GM18502 (cell line): ENCODE measurements around the gene CRYBA1.
"Not testable (repeated sequence)": the region's sequence is repeated elsewhere in the genome, so short reads cannot be mapped to it uniquely, and the experiment has no call there.

Experiments used
- ATAC-seq: cut with Tn5 transposase; IDR thresholded peaks from one replicate; pipeline ENCODE4 v1.9.1; 2021; ENCODE audit warnings: mild to moderate bottlenecking; ENCODE audit not compliant: unreplicated experiment, poor library complexity

CRYBA1 gene

DNA sequence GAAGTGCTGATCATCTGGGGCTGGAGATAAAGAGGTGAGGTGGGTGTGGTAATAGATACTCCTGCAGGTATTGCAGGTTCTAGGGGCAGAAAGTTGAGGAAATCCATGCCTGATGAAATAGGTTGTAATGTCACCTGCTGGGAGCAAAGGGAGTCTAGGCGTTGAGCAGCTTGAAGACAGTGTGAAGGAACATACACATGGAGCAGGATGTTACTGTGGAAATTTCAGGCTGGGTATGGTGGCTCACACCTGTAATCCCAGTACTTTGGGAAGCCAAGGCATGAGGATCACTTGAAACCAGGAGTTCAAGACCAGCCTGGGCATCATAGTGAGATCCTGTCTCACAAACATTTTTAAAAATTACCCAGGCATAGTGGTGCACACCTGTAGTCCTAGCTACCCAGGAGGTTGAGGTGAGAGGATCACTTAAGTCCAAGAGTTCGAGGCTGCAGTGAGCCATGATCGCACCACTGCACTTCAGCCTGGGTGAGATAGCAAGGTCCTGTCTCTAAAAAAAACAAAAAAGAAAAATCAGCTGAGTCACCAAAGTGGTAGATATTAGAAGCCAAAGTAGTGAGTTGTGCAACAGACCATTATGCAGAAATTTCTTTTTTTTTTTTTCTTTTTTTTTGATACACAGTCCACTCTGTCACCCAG is 9.1 kb upstream of the CRYBA1 start:
- ATAC-seq = no peak

DNA sequence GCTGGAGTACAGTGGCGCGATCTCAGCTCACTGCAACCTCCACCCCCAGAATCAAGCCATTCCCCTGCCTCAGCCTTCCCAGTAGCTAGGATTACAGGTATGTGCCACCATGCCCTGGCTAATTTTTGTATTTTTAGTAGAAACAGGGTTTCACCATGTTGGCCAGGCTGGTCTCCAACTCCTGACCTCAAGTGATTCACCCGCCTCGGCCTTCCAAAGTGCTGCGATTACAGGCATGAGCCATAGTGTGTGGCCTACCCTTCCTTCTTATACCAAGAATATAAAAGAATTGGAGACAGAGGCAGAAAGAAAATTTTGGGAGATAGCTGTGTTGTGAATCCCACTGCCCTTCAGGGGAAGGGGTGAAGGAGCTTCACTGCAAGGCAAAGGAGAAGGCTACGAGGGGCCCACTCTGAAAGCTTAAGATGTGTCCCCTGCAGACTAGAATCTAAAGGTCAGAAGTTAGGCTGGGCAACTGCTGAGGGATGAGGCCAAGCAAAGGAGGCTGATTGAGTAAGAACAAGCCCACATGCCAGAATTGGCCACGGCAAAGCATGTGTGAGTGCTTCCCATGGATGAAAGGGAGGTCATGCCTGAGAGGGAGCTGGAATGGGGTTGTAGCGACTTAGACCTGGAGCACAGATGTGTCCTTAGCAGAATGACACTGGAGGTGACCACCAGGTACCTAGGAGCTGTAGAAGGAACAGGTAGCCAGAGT is 8.4 kb upstream of the CRYBA1 start:
- no peak for ATAC-seq

DNA sequence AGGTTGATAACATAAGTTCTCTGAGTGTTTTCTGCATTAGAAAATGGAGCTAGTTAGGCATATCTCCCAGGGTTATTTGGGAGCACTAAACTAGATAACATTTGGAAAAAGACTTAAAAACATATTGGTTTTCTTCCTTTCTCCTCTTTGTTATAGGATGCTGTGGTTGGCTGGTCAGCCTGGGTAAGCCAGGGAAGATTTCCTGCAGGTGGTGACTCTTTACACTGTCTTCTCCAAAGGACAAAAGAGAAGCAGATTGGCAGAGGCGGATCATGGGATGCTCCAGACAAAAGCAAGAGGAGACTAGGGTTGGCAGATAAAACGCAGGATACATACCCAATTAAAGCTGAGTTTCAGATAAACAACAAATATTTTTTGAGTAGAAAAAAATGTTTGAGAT is 6.2 kb upstream of the CRYBA1 start:
- ATAC-seq = no peak

DNA sequence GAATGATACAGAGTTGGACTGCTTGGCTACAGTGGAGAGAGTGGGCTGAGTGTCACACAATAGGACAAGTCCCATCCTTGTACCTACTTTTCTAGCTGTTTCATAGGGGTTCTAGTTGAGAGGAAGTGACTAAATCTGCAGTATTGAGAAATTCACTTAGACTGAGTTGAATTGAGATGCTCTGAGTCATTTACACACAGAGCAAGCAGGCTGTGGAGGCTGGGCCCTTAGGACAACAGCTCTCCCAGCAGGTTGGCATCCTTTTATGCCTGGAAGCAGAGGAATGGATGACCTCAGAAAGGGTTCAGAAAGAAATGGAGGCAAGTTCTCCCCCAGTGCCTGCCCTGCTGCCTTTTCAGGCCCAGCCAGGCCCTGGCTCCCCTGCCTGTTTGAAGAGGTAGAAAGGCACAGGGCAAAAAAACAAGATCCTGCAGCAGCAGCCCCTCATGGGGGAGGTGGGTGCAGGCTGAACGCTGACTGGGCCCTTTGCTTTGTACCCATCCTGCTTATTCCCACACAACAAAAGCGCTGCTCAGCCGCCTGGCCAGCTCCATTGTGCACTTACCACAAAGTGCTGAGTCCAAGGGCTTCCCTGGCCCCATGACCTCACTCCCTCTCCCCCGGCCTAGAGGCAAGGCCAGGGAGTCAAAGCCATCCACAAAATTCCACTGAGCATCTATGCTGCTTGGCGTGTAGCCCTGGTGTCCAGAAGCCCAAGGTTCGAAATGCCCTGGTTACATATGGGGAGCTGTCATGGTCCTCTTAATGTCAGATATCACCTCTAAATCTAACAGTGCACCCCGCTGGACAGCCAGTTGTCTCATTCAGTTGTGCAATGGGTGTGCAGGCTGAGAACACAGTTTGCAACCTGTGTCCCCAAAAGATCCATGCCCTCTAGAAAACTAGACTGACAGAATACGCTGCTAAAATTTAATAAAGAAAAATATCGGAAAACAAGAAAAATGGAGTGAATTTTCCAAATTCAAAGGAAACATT is 5.4 kb upstream of the CRYBA1 start:
- ATAC-seq = no peak

DNA sequence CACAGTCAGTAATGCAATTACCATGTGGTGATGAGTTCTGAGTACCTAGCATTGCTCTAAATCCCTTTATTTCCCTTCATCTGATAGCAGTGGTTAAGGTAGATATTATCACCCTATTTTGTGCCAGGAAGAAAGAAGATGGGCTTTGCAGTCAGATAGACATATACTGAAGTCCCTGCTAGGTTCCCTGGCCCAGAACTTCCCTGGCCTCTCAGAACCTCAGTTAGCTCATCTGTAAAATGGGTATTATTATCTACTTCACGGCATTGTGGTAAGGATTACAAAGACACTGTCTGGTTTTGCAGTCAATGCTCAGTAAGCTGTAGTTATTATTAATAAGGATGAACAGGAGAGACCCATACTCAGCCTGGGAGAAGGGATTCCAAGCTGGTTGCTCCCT is 4.6 kb upstream of the CRYBA1 start:
- ATAC-seq = no peak

DNA sequence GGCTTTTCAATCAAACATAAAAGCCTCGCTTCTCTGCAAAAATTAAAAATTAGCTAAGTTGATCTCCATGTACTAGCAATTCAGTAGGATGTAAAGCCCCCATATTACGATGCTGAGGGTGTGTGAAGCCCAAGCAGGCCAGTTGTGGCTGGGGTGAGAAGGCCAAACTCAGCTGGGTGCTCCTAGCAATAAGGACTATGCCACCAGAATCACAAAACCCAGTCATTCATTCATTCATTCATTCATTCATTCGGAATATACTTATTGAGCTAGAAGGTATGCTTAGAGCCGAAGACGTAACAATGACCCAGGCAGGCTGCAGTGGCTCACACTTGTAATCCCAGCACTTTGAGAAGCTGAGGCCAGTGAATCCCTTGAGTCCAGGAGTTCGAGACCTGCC is 3.9 kb upstream of the CRYBA1 start:
- no peak for ATAC-seq

DNA sequence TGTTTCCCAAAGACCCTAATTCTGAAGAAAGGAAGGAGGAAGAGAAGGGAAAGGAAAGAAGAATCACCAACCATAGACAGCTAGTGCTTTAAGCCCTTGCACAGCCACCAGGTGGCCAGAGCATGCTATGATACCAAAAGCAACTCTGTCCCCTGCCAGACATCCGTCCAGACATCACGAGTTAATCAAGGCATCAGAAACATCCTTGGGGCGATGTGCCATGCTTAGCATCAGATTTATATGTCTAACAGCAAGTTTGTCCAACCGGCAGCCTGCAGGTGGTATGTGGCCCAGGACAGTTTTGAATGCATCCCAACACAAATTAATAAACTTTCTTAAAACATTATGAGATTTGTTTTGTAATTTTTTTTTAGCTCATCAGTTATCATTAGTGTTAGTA is 2.9 kb upstream of the CRYBA1 start:
- no peak for ATAC-seq

DNA sequence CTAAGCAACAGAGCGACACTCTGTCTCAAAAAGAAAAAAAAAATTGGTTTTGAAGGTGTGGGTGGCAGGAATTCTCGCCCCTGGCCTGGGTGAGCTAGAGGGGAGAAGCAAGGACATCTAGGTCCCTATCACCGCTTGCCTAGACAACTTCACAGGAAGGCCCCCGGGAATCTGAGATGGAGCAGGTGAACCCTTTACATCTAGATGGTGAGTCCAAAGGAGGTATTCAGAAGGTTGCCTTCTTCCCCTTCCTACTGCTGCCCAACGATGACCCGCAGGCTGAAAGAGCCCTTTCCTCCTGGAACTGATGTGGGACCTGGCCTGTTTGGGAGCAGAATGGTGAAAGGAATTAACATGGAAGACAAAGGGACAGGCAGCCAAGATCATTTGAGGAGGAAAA is 1.3 kb upstream of the CRYBA1 start:
- no peak for ATAC-seq

DNA sequence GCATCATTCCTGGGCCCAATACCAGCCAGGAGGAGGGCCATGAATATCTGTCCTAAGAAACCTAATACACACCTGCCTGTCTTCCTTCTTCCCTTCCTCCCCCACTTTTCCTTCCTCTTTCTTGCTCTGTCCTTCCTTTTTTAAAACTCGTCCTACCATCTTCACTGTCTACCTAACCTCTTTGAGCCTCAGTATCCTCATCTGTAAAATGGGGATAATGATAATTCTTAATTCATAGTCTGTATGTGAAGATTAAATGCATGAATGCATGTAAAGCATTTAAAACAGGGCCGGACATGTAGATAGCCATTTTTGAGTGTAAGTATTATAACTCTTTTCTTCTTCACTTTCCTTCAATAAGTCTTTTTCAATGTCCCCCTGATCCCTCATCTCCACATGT is 560 bp downstream of the CRYBA1 start:
- no peak for ATAC-seq

DNA sequence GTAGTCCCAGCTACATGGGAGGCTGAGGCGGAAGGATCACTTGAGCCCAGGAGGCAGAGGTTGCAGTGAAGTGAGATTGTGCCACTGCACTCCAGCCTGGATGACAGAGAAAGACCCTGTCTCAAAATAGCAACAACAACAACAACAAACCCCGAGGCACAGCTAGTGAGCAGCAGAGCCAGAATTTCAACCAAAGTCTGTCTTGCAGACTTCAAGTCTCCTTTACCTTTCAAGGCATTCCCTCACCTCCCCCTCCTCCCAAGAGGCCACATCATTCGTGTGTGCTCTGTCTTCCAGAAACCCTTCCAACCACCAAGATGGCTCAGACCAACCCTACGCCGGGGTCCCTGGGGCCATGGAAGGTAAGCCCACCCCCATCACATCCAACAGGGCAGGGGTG is 2.2 kb downstream of the CRYBA1 start:
- ATAC-seq = no peak

DNA sequence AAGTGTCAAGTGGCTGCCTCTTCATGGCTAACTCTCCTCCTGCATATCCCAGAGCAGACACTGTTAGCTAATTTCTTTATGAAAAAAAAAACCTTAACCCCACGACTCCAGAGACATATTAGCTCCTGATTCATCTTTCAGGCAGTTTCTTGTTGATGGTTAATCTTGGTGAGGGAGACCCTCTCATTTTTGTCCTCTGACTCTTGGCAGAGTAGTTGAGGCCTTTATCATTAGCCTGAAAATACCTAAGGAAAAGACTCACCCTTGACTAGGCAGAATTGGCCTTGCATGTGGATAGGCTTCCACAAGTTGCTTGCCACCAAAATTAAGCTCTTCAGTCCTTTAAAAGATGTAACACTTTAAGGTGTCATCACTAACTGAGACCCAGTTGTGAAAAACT is 4.0 kb downstream of the CRYBA1 start:
- ATAC-seq = no peak

DNA sequence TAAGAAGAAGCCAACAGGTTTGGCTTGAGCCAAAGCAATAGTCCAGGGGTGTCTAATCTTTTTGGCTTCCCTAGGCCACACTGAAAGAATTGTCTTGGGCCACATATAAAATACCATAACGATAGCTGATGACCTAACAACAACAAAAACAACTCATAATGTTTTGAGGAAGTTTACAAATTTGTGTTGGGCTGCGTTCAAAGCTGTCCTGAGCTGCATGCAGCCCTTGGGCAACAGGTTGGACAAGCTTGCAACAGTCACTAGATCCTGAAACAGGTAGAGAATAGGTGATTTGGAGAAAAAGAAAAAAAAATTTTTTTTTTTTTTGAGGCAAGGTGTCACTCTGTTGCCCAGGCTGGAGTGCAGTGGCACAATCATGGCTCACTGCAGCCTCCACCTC is 4.5 kb downstream of the CRYBA1 start:
- ATAC-seq = no peak

DNA sequence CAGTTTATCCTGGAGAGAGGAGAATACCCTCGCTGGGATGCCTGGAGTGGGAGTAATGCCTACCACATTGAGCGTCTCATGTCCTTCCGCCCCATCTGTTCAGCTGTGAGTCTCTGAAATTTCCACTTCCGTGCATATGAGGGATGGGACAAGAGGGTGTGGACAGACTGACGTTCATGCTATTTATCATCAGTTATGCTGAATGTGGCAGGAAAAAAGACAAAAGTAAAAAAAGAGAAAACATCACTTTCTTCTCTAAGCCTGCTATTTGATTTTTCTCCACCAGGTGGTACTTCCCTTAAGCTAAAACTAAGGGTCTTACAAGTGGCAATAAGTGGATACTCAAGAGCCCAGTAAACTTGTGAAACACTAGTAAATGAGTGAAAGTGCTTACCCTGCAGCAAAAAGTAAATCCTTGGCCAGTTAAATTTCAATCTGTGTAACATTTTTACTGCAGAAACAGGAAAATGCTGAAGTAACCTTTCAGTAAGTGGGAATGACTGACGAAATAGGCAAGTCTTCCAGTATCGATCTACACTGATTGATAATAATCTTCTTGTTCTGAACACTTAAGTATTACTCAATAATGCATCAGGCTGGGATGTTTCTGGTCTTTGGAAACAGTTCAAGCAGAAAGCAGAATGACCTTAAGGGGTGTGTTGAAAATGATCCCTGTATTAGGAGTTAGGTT is 5.6 kb downstream of the CRYBA1 start:
- ATAC-seq = no peak

DNA sequence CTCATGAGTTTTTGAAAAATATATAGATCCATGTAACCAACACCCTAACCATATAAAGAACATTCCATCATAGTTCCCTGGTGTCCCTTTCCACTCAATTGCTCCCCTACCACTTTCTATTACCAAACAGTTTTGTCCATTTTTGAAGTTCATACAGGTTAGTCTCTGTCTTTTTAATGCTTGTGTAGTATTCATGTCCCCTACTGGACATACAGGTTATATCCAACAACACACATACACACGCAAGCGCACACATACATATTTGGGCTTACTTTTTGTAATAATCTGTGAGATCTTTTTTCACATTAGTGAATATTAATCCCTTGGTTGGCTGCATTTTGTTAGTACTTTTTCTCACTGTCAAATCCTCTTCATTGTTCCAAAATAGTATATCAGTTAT is 6.4 kb downstream of the CRYBA1 start:
- no peak for ATAC-seq

DNA sequence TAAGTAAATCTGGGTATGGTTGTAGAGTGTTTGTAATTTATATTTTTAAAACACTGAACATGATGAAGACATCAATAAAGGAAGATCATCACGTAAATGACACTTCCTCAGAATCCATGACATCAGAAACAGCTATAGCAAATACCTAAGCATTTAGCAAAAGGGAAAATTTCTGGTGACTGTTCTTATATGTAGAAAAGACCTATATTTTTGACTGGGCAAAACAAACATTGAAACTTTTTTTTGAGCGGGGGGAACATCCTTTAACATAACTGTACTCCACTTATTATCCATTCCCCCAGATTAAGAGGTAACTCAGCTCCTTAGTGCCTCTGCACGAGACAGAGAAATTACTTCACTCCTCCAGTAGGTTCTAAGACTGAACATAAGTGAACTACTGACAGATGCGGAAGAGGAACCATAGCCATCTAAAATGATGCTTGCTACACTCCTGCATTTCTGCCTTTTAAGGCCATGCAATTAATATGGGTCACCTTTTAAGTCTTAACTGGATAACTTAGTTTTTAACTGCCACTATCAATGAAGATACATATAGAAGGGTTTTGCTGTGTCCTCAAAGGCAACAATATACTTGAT is 9.4 kb downstream of the CRYBA1 start:
- no peak for ATAC-seq

DNA sequence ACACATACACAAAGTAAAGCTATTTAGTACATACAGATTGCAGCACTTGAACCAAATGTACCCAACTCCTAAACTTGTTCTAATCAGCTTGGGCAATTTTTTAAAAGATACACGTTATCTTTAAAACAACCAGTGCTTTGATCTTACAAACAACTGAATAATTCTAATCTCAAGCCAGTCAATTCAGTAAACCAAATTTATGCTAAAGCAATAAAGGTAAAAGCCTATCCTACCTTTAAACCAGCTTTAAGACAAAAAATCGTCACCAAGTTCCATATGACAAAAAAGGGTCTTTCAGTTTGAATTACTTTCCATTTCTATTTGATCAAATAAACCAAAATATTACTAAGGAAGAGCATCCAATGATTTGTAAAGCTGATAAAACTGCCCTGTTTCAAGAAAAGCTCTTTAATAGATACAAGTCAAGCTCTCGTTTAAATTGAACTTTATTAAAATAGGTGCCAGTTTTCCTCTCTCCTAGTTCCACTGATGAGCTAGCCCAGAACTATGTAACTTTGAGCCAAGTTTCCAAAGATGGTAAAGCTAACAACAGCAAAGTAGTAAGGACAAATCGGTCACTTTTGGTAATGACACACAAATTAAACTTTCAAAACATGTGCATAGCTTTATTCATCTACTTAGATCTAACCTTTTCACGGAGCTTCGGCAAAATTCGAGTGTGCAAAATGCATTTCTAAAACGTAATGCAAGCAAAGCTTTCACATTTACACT is 10.2 kb downstream of the CRYBA1 start:
- no peak for ATAC-seq

DNA sequence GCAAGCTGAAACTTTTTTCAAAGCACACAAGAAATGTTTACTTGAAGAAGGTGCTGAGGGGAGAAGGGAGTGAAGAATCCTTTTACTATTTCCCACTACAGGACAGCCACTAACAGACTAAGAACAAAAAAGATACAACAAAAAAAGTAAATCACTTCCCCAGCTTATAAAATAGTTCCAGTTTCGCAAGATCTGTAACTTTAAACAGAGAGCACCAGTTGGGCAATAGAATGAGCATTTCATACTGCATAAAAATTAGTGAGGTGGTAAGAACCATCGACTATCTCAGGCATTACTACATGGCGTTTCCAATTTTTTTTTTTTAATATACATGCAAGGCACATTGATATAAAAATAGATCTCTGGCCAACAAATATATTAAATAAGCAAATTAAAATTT is 11.1 kb downstream of the CRYBA1 start:
- ATAC-seq = no peak

DNA sequence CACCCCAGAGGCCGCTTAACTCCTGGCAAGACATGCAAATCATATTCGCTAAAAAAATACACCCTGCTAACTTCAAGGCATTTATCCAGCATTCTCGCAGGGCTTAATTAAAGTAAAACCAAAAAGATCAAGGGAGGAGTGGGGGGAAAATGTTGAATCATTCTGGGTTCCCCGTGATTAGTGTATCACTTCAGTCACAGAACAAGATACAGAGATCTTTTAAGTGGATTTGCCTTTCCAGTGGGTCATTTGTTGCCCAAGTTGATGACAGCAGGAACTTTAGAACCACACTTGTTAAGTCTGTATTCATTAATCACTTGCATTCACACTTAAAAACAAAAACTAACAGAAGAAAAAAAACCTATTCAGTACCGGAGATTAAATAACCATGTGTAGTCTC is 17.3 kb downstream of the CRYBA1 start:
- ATAC-seq = no peak

DNA sequence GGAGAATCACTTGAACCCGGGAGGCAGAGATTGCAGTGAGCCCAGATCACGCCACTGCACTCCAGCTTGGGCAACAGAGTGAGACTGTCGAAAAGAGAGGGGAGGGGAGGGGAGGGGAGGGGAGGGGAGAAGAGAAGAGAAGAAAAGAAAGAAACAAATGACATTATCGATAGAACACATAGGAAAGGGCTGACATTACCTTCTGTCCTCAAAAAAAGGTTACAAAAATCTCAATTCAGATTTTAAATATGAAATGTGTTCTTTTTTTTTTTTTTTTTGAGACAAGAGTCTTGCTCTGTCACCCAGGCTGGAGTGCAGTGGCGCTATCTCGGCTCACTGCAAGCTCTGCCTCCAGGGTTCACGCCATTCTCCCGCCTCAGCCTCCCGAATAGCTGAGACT is 25.3 kb downstream of the CRYBA1 start:
- not testable (repeated sequence) for ATAC-seq

DNA sequence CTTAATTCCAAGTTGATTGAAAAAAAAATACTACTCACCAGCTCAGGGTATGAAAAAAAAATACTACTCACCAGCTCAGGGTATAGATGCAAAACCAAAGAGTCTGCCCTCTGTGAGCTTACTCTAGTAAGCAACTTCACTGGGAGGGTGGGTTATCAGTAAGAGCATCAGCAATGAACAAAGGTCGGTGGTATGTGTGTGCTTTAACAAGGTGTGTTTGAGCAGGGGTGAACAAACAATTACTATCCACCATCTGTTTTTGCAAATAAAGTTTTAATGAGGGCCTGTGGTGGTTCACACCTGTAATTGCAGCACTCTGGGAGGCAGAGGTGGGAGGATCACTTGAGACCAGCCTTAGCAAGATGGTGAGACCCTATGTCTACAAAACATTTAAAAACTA is 27.3 kb downstream of the CRYBA1 start:
- ATAC-seq = no peak
